GM21381 (cell line): ENCODE results near the gene MGAT4C.

ENCODE experiments used
- ATAC-seq: cut with Tn5 transposase; IDR thresholded peaks from one replicate; pipeline ENCODE4 v1.9.1; 2021; ENCODE audit warnings: mild to moderate bottlenecking, moderate library complexity; ENCODE audit not compliant: unreplicated experiment

MGAT4C gene

GRCh38 chr12:85985996-85986395, 270.2 kb downstream of the MGAT4C start:
- ATAC-seq = no peak

GRCh38 chr12:85983601-85984000, 272.6 kb downstream of the MGAT4C start:
- ATAC-seq = no peak

GRCh38 chr12:85979641-85980040, 276.6 kb downstream of the MGAT4C start:
- no peak for ATAC-seq

GRCh38 chr12:85975716-85976115, 280.5 kb downstream of the MGAT4C start:
- no peak for ATAC-seq

GRCh38 chr12:85971800-85972199, 284.4 kb downstream of the MGAT4C start:
- no peak for ATAC-seq

GRCh38 chr12:85968606-85969005, 287.6 kb downstream of the MGAT4C start:
- ATAC-seq = no peak

- ATAC-seq = no peak
Observed at GRCh38 chr12:85963326-85963725, 292.9 kb downstream of the MGAT4C start.

- ATAC-seq = no peak
Observed at GRCh38 chr12:85956081-85956480, 300.1 kb downstream of the MGAT4C start.

- ATAC-seq = no peak
Observed at GRCh38 chr12:85955127-85955526, 301.1 kb downstream of the MGAT4C start.

GRCh38 chr12:85951823-85952222, 304.4 kb downstream of the MGAT4C start:
- no peak for ATAC-seq

GRCh38 chr12:85949253-85949652, 306.9 kb downstream of the MGAT4C start:
- ATAC-seq = no peak

GRCh38 chr12:85948340-85948739, 307.9 kb downstream of the MGAT4C start:
- no peak for ATAC-seq

- no peak for ATAC-seq
Observed at GRCh38 chr12:85947286-85947685, 308.9 kb downstream of the MGAT4C start.

- no peak for ATAC-seq
Observed at GRCh38 chr12:85946375-85946774, 309.8 kb downstream of the MGAT4C start.

GRCh38 chr12:85927166-85927565, 329.0 kb downstream of the MGAT4C start:
- ATAC-seq = no peak

GRCh38 chr12:85923767-85924331, 332.3 kb downstream of the MGAT4C start:
- ATAC-seq = no peak

GRCh38 chr12:85920324-85920947, 335.8 kb downstream of the MGAT4C start:
- peak; percentile 74 for ATAC-seq
